Brain pericyte (primary cell): ENCODE measurements around the gene HOXA9.

Experiments used
- DNase-seq: peaks from one replicate; pipeline ENCODE4 v3.0.0-alpha.2; 2012; ENCODE audit warnings: low read depth, low spot score

Gene HOXA9

DNA sequence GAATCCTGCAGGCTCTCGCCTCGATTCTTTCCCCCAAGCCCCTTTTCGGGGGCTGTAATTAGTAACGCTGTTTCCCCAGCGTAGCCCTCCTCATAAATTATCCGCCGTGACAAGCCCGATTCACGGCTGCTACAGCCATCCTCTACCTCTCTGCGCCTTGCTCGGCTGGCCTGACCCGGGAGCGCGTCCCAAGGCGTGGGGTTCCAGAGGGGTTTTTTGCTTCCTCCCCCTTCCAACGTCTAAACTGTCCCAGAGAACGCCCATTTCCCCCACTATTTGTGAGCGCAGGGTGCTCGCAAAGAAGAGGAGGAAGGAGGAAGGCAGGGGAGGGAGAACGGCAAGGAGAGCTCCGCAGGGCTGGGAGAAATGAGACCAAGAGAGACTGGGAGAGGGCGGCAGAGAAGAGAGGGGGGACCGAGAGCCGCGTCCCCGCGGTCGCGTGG is 22.7 kb downstream of the HOXA9 start:
- DNase-seq, result no peak

DNA sequence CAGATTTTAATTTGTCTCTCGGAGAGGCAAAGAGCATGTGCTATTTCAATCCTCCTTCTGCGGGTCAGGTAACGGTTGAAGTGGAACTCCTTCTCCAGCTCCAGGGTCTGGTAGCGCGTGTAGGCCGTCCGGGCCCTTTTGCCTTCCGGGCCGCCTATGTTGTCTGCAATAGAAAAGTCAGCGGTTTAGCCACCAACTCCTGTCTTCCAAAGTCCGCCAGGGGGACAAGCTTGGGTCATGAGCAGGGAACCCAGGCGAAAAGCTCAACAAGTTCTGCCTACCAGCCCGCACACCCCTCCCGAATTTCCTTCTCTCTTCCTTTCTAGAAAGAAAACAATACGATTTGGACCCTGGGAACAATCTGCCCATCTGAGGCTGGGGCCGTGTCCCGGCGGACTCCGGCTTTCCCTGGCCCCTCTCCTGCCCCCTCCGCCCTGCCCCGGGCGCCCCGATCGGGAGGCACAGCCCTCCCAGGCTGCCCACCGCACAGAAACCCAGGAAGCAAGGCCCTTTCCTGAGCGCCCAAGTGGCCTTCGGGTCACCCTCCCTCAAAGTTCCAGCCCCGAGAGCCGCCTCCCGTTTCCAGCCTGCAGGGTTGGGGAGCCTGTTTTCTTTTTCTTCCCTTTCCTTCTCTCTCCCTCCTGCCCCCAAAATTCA is 23.3 kb downstream of the HOXA9 start:
- no peak for DNase-seq

DNA sequence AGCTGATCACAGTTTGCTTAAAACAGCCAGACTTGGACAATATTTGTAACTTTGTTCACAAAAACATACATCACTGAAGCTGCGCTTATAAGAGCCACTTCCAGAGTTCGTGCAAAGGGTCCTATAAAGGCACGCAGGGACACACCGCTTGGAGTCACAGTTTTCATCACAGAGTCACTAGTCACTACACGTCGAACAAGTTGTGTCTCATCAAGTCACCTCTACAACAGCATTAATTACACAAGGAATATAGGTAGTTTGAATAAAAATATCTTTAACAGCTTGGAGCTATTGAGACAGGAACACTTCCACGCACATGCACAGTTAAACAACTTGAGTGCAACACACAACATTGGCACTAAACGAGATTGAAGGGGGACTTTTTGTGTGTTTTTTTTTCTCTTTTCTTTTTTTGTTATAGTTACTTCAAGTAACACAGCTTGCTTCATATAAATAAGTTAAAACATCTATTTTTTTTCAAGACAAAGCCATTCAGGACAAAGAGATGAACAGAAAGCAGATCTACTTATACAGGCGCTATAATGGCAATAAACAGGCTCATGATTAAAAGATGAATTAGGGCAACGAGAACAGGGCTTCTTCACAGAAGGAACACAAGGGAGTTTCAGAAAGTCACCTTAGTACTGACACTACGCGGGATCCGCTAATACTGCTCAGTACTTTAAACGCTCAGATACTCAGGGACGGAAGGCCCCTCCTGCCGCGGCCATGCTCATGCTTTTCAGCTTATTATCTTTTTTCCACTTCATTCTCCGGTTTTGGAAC is 24.0 kb downstream of the HOXA9 start:
- DNase-seq, result no peak

DNA sequence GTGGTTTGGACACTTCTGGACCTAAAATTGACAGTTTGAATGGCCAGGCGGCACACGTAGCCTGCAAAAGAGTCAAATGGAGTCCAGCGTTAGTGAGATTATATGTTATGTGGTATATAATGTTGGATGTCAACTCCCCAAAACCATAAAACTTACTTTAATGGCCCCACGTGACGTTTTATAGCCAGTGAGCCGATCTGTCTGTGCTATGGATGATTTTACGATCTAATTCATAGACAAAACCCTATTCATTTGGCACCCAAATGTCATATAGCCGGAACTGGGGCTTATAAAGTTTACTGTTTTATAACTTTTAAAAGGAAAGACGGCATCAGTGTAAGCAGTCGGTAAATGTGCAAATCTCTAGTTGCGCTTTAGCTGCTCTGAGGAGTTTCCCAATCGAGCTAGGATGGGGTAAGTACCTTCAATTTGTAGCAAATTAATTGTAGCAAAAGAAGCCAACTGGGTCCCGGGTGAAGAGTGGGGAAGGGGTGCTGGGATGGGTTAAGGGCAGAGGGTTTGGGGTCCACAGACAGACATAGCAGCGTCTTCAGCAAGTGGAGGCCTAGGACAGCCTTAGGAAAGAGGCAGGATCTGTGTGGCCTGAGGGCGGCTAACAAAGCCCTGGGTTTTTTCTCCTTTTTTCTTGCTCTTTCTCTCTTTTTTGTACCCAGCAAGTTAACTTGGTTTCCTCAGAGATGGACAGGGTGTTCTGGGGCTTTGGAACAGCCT is 25.0 kb downstream of the HOXA9 start:
- DNase-seq, result no peak

DNA sequence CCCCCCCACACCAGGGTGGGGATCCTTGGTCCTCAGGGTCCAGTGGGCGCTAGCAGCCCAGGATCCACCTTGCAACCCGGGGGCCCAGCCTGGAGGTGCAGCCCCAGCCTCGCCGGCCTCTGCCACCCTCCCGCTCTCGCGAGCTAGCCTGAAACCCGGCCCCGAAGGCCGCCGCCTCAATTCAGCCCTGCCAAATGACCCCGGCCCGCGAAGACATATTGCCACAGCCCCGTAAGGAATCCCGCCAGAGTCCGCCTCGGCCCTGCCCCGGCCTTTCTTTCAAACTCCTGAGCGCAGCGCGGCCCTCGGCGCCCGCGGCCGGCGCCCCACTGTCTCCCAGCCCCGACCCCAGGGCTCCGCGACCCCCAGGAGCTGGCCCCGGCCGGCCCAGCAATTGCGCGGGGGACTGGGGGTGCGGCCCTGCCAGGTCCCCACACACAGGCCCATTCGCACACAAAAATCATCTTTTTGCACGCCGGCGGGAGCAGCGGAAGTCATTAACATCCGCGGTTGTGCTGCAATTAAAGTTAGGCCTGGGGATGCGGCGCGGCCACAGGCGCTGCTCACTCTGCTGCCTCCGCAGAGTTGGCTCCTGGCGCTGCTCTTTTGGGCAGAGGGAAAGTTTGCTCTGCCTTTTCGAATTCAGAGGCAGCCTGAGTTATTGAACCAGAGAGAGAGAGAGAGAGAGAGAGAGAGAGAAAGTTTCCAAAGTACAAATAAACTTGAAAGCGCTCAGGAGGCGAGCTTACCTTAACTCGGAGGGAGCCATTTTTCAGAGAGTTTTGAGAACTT is 25.8 kb downstream of the HOXA9 start:
- no peak for DNase-seq

DNA sequence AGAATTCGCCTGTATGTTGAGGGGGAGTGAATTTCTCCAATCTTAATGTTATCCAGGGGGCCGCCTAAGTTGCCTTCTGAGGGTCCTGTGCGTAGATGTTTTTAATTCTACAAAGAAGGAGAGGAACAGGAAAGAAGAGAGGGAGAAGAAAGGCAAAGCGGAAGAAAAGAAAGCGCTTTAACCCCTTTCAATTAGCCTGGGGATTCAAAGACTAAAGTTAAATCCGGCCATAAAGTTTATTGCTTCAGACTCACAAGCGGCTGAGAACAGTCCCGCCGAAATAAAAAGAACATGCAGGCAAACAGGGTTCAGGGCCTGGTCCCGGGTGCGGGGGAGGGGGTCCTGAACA is 26.4 kb downstream of the HOXA9 start:
- no peak for DNase-seq

DNA sequence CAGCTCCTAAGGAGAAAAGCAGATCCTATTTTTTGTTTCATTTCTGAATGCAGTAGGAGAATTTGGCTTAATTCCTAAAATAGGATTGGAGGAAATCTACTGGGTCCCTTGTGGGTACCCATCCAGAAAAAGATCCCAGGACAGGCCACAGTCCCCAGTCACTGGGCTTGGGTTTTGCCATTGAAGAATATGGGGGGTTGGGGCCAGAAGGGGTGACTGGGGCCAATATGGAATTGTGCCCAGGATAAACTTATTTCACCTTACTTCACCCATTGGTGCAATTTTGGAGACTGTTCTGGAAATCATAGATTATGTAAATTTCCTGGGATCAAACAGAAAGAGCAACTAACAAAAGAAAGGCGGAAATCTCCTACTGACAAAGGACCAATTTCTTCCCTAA is 26.9 kb downstream of the HOXA9 start:
- DNase-seq, result no peak

DNA sequence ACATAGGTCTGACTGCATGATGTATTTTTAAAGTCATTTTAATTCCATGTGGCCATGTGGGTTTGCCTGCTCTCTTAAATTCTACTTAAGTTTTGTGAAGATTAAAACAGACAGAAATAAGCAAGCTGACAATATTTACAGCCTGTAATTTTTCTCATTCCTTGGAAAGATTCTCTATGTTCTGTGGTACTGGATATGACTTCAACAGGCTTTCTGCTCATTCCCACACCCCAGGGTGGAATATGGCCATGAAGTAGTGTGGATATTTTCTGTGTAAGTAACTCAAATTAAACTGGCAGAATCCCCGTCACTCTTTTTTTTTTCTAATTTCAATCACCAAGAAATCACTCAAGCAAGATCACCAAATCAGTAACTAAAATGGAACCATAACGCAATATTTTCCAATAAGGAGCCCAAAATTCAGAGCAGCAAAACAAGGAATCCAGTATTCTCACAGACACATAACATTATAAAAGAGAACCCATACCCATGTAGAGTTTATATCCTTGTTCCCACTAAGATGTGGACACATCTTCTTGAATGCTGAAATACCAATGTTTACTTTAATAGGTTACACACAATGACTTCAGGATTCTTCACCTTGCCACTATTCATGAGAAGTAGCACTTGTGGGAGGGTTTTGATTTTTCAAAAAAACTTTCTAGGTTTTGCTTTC is 27.6 kb downstream of the HOXA9 start:
- DNase-seq, result no peak

DNA sequence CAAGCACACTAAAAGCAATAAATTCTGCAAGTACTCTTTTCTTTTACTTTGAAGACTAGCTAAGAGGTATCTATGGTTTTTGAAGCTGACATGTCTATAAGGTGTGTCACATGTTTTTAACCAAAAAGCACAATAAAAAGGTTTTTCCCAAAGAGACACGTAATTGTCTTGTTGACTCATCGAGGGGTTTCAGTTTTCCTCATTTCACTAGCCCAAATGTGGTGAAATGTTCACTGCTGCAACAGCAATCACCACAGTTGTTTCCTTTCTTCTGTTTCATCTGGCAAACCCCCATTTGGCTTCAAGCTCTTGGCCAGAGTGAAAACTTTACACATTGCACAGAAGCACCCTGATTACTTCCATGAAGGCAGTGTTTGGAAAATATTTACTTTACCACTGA is 30.9 kb downstream of the HOXA9 start:
- DNase-seq, result no peak

DNA sequence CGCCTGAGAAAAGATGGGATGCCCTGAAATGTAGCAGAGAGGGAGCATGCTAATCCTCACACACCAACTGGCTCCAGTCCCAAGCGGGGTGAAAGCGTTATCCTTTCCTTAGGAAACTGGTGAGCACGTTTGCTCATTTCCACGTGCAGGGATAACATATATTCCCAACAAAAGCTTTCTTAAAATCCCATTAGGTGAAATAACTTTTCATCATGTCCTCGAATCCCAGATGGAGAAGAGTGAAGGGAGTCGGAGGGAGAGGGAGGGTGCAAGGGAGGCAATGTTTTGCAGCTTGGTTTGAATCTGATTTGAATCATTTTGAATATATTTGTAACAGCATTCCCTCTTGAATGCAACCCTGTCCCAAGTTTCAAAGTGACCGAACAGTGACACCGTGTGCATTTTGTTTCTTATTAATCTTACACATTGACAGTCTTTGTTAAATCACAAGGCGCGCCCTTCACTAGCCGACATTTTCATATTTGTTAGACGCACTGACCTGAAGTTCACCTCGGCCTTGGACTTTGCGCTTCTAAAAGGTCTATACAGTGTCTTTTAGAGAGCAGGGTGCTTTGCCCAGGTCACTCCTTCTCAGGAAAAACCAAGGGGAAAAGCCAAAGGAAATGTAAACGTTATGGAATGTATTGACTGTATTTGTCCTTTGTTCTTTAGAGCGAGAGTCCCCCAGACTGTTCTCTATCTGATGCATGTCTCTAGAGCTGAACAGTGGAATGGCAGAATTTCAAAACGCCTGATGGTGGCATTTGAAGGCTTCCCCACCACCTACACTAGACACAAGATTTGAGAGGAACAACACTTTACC is 31.7 kb downstream of the HOXA9 start:
- DNase-seq, result no peak

DNA sequence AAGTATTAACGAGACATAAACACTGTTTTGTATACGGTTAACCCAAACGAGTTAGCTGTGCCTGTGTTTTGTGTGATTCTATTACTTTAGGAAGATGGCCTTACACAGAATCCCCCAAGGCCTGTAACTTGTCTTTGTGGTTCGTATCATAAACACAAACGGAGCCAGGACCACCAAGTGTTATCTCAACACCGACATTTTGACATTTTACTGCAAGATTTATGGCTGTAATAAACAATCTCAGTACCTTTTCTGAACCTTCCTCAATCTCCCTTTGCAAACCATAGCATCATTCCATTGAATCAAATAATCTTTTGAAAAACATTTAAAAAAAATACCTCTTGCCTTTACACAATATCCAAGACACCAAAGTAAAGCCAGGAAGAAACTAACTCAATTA is 32.4 kb downstream of the HOXA9 start:
- DNase-seq, result no peak

DNA sequence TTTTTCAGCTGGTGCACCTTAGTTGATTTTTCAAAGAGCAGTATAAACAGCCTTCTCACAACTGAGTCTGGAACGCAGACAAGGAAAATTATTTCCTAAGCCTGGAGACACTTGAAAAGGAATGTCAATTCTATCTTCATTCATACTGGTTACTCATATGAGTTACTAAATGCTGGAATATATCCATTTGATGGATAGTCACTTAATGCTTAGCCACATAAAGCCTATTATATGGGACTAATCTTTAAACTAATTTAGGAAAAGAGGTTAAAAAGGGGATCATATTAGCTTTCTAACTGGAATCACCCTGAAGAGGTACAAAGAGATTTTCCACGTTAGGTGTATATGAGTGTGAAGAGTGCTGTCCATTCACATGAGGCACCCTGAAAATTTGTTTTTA is 33.1 kb downstream of the HOXA9 start:
- DNase-seq, result no peak

DNA sequence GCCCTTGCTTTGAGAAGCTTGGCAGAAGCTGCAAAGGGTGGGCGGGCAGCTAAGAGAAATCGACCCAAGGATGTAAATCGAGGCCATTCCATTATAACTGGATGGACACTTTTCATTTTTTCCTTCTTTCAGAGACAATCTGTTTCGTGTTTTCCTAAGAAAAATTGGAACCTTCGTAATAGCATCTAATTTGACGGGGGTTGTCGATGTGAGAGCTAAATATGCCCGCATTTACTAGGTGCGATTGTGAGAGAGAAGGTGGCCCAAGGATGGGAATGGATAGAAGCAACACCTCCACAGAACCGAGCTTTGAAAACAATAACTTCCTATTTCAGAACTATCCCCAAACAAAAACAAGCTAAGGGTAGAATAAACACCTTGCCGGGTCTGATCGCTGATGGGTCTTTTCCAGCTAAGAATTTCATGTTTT is 33.9 kb downstream of the HOXA9 start:
- no peak for DNase-seq

DNA sequence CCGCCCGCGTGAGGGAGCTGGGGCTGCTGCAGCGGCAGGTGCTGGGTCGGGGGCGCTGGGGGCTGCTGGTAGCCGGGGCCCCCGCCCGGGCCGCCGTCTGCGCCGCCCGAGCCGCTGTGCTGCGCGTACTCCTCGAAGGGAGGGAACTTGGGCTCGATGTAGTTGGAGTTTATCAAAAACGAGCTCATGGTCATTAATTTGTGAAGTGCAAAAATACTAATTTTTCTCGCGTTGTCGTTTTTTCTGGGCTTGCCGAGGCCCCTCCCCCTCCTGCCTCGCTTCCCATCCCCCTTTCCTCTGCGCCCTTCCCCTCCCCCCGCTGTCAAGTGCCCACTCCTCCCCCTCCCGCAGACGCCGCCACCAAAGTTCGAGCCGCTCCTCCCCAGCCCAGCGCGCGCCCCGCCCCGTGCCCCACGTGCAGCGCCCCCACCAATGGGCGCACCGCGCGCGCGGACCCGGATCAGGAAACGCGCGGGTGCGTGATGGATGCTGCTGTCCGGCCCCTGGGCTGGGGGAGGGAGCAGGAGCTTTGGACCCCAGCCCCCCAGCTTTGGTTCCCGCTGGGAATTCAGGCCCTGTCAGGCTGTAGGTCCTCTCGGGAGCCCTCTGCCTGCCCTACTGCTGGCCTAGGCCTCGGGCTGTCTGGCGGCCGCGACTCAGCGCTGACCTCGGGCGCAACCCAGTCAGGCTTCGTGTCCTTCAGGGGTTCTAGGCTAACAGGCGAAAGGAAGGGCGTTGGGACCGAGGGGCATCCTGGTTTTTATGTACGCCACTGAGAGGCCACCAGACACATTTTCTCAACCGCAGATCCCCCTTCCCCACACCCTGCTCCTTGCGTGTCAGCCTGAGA is 34.6 kb downstream of the HOXA9 start, which contains the start of gene HOXA4:
Gene HOXA4, minus strand, starts transcription at position 218 of the 850 bp plus-strand sequence. Its CDS starts 24 bp downstream, at position 194.
- DNase-seq, result no peak

DNA sequence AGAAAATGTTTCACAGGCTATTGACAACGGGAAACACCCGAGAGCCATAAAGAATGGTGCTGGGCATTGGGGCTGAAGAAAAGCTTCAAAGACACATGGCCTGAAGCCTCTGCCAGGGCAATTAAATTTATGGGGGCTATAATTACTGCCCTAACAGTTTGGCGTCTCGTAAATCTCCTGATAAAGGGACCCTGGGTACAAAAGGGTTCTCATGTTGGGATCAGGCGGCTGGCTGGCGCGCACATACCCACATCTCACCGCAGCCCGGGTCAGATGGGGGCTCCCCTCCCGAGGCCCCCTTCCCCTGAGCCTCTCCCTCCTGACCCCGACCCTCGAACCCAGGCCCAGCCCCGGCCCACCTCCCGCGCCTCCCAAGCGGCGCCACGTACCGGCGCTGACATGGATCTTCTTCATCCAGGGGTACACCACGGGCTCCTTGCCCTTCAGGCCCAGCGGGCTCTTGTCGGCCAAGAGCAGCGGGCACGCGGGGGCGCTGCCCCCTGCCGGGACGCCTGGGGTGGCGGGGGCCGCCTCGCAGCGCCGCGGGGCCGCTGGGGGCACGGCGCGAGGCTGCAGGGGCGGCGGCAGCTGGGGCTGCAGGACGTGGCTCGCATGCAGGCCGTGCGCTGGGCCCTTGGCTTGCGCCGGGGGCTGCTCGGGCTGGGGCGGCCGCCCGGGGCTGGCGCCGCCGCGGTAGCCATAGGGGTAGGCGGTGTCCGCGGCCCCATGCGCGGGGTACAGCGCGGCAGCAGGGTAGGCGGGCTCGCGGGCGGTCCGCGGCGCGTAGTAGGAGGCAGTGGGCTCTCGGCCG is 35.4 kb downstream of the HOXA9 start:
- DNase-seq, result no peak

DNA sequence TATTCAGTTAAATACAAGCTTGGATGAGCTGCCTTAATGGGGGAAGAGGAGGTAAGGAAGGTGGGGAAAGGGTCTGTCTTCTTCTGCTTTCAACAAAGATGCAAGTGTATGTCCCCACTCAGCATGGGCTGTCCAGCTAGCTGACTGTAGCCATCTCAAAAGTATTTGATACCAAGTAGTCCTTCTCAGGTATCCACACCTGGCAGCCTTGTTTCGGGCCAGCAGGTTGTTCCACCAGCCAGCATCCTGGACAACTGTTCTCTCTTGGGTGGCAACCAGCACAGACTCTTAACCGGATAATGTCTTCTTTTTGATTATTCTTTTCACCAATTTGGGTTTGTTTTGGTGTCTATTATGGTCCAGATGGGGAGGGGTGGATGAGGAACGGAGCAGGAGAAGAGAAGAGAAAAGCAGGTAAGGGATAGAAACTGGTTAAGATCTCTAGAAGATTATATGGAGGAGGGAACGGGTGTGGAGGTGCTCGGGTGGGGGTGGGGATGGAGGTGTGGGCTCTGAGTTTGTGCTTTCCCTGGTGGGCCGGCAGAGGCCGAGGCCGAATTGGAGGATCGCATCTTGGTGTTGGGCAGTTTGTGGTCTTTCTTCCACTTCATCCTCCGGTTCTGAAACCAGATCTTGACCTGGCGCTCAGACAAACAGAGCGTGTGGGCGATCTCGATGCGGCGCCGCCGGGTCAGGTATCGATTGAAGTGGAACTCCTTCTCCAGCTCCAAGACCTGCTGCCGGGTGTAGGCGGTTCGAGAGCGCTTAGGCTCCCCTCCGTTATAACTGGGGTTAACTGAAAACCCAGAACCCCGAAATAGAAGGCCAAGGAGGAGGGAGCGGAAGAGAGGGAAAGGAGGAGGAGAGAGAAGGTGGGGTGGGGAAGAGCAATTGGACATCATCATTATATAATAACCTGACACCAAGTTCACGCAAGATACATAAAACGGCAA is 36.3 kb downstream of the HOXA9 start:
- no peak for DNase-seq

DNA sequence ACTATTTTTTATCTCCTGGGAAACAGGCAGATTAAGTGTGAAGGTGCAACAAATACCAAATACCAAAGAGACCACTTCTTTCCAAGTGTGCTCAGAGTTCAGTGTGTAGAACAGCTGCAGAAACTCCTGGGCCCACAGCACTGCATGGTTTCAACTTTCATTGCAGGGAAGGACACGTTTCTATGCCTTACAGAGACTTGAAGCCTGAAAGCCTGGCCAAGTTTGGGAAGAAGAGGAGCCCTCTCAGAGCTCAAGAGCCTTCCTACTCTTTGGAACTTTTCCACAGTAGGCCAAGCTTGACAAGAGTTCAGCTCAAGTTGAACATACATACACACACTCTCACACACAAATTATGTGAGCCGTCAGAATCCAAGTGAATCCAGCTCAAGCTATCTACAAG is 37.3 kb downstream of the HOXA9 start:
- no peak for DNase-seq
